Type B pancreatic cell (in vitro differentiated cells): ENCODE results near the gene RBM17. TPM values are rescaled to one million over a fixed set of nuclear protein-coding genes. Genes with fewer than 3 reads are reported as not detected.

Experiments
- DNase-seq: peaks from one replicate; pipeline ENCODE4 v3.0.0; 2021; ENCODE audit warnings: mixed read lengths; ENCODE audit not compliant: unreplicated experiment; ENCODE audit errors: extremely low spot score
- H3K27ac Mint-ChIP-seq: 2 replicates; pipeline ENCODE4 v1.8.0; 2021; ENCODE audit warnings: mild to moderate bottlenecking, mixed read lengths
- H3K27me3 Mint-ChIP-seq: 2 replicates; pipeline ENCODE4 v1.8.0; 2021; ENCODE audit warnings: mixed read lengths
- H3K36me3 Mint-ChIP-seq: 2 replicates; pipeline ENCODE4 v1.8.0; 2021; ENCODE audit warnings: mixed read lengths
- H3K4me1 Mint-ChIP-seq: one replicate; pipeline ENCODE4 v1.8.0; 2021; ENCODE audit warnings: mixed read lengths; ENCODE audit not compliant: unreplicated experiment
- H3K4me3 Mint-ChIP-seq: 2 replicates; pipeline ENCODE4 v1.8.0; 2021; ENCODE audit warnings: mild to moderate bottlenecking, mixed read lengths
- H3K9me3 Mint-ChIP-seq: 2 replicates; pipeline ENCODE4 v1.8.0; 2021; ENCODE audit warnings: mixed read lengths
- total RNA-seq: library from RNA; stranded (reverse); gene quantifications from 2 replicates; pipeline ENCODE4 v1.2.1, GENCODE V29; 2021; ENCODE audit warnings: low replicate concordance
- TF ChIP-seq, protein P1 (sequence below): fragments of 200-600 bp; sonication (generic); conservative IDR thresholded peaks from 2 replicates; pipeline ENCODE4 v1.5.0; 2021; ENCODE audit warnings: antibody characterized with exemption, mild to moderate bottlenecking

Gene RBM17
- total RNA-seq, 1 donor from 2014 or later = 105 TPM

DNA sequence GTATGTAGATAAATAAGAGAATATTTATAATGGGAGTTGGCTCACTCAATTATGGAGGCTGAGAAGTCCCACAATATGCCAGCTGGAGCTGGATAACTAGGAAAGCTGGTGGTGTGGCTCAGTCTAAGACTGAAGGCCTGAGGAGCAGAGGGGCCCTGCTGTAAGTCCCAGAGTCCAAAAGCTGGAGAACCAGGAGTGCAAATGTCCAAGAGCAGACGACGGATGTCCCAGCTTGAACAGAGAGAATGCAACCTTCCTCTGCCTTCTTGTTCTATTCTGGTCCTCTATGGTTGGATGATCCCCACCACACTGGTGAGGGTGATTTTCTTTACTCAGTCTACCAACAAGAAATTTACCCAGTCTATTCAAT lies 39.8 kb upstream of the RBM17 start:
- Mint-ChIP-seq H3K36me3 (no peaks in the 10 kb centered on the region), H3K4me3 (no peak overlapping the region), H3K27me3 (peaks cover 60% of the 10 kb centered on the region), H3K27ac (no peak overlapping the region), H3K9me3 (no peaks in the 10 kb centered on the region), H3K4me1 (no peaks in the 10 kb centered on the region)
- TF ChIP-seq, protein P1, sequence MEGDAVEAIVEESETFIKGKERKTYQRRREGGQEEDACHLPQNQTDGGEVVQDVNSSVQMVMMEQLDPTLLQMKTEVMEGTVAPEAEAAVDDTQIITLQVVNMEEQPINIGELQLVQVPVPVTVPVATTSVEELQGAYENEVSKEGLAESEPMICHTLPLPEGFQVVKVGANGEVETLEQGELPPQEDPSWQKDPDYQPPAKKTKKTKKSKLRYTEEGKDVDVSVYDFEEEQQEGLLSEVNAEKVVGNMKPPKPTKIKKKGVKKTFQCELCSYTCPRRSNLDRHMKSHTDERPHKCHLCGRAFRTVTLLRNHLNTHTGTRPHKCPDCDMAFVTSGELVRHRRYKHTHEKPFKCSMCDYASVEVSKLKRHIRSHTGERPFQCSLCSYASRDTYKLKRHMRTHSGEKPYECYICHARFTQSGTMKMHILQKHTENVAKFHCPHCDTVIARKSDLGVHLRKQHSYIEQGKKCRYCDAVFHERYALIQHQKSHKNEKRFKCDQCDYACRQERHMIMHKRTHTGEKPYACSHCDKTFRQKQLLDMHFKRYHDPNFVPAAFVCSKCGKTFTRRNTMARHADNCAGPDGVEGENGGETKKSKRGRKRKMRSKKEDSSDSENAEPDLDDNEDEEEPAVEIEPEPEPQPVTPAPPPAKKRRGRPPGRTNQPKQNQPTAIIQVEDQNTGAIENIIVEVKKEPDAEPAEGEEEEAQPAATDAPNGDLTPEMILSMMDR = no peak
- DNase-seq = no peak

DNA sequence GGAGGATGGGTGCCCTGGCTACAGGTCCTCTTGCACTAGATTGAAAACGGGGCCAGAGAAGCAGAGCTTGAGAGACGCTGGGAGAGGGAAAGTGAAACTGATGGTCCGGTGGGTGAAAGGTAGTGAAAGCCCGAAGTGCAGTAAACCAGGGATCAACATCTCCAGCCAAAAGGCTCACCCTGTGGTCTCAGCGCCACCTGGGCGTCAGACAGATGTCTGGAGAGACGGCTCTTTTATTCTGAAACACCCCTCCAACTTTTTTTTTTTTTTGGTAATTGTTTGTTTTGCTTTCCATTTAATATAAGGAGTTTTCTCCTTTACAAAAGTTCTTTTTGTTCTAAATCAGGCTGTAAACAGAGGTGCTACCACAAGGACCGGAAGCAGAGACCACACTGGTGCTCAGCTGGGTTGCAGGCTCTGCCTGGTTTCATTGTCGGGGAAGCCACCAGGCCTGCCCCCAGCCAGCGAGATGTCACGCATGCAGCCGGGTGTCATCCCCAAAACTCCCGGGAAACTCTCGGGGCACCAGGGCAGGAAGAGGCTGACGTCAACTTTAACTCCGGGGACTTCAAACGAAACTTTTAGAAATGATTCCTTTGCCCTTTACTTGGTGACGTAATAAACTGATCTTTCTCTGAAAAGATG lies 37.9 kb upstream of the RBM17 start:
- Mint-ChIP-seq H3K4me1 (no peaks in the 10 kb centered on the region), H3K27me3 (peaks cover 48% of the 10 kb centered on the region), H3K4me3 (no peak overlapping the region), H3K27ac (no peak overlapping the region), H3K9me3 (no peaks in the 10 kb centered on the region), H3K36me3 (no peaks in the 10 kb centered on the region)
- TF ChIP-seq, protein P1 = no peak
- no peak for DNase-seq

GRCh38 chr10:6052247-6053221 lies 36.3 kb upstream of the RBM17 start:
- Mint-ChIP-seq H3K36me3 (no peaks in the 10 kb centered on the region), H3K4me3 (no peak overlapping the region), H3K9me3 (no peaks in the 10 kb centered on the region), H3K27me3 (peaks cover 39% of the 10 kb centered on the region), H3K4me1 (no peaks in the 10 kb centered on the region), H3K27ac (no peak overlapping the region)
- TF ChIP-seq, protein P1 = no peak
- DNase-seq = no peak

GRCh38 chr10:6053303-6053702 lies 35.5 kb upstream of the RBM17 start:
- peaks cover 39% of the 10 kb centered on the region for H3K27me3 Mint-ChIP-seq

DNA sequence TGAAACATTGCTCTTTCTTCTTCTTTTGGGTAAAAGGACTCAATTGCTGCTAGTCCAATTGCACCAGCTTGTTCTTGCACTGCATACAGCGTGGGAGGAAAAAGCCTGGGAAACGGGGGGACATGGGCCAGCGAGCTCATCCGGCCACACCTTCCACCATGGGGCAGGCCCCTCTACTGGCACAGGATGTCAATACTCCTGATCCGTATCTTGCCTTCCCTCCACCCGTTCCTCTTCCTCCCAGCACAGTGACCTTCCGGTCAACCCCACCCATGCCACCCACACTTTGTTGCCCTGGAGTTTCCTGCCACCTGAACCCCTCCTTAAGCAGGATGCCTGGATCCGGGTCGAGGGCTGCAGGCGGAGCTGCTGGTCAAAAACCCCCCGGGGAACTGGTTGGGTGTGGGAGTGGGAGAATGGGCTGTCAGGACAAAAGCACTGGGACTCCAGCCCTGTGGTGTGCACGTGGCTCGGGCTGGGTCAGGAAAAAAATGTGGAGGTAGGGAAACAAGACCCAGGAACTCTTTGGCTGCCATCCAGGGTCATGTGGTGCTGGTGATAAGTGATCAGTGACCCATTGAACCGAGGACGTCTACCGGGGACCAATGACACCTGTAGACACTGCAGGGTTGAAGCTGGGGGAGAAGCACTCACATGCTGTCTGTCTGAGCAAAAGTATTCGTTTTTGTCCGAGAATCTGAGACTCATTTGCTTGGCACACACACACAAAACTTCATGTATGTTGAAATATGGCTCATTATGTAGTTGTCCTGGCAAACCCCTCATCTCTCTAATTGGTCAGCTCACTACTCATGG lies 34.8 kb upstream of the RBM17 start:
- DNase-seq = no peak
- H3K4me3 Mint-ChIP-seq = no peak overlapping the region
- no peaks in the 10 kb centered on the region for H3K9me3 Mint-ChIP-seq
- H3K27me3 Mint-ChIP-seq = peaks cover 36% of the 10 kb centered on the region
- TF ChIP-seq, protein P1 = no peak
- no peak overlapping the region for H3K27ac Mint-ChIP-seq
- H3K4me1 Mint-ChIP-seq = no peaks in the 10 kb centered on the region
- no peaks in the 10 kb centered on the region for H3K36me3 Mint-ChIP-seq

More at GRCh38 chr10:6053303-6053702, 35.5 kb upstream of the RBM17 start:
- TF ChIP-seq, protein P1 = no peak
- H3K4me1 Mint-ChIP-seq = no peaks in the 10 kb centered on the region
- no peaks in the 10 kb centered on the region for H3K9me3 Mint-ChIP-seq
- H3K4me3 Mint-ChIP-seq = no peak overlapping the region
- H3K27ac Mint-ChIP-seq = no peak overlapping the region
- H3K36me3 Mint-ChIP-seq = no peaks in the 10 kb centered on the region
- no peak for DNase-seq
